Measurements from ENCODE around the gene PLEKHA3.

Gene PLEKHA3

GRCh38 chr2:178480227-178481181 lies at the start of gene PLEKHA3:
TSS of gene PLEKHA3 (plus strand) at chr2:178480457. CDS start at chr2:178480870, 413 bp downstream.
- Histone ChIP-seq H3K9me3 (ENCODE audit: low read length) (no peaks in the 10 kb centered on the region), H3K9ac (ENCODE audit: low read length) (peak within 1 kb of the TSS; percentile 27), H3K27ac (ENCODE audit: low read depth, low read length) (peak within 1 kb of the TSS; percentile 85), H3K4me1 (ENCODE audit: insufficient read depth, low read length) (peaks cover 46% of the 10 kb centered on the region), H3K4me3 (ENCODE audit: low read depth in 1 of 2, low read length in 2 of 2) (peak within 1 kb of the TSS; percentile 94 to 96), H3K27me3 (ENCODE audit: control insufficient read depth in 1 of 2, insufficient read depth in 2 of 2, low read length in 2 of 2) (no peaks in the 10 kb centered on the region), H3K36me3 (ENCODE audit: insufficient read depth, low read length) (no peaks in the 10 kb centered on the region)

- Histone ChIP-seq H3K36me3 (ENCODE audit: insufficient read depth, low read length) (peaks cover 75% of the 10 kb centered on the region), H3K9me3 (ENCODE audit: low read length) (no peaks in the 10 kb centered on the region), H3K9ac (ENCODE audit: low read length) (no peak overlapping the region), H3K27me3 (ENCODE audit: control insufficient read depth in 1 of 2, insufficient read depth in 2 of 2, low read length in 2 of 2) (no peaks in the 10 kb centered on the region), H3K4me3 (ENCODE audit: low read depth in 1 of 2, low read length in 2 of 2) (no peak overlapping the region), H3K27ac (ENCODE audit: low read depth, low read length) (no peak overlapping the region), H3K4me1 (ENCODE audit: insufficient read depth, low read length) (no peaks in the 10 kb centered on the region)
These were observed 43.6 kb upstream of the PLEKHA3 start for GRCh38 chr2:178436662-178437061.

DNA sequence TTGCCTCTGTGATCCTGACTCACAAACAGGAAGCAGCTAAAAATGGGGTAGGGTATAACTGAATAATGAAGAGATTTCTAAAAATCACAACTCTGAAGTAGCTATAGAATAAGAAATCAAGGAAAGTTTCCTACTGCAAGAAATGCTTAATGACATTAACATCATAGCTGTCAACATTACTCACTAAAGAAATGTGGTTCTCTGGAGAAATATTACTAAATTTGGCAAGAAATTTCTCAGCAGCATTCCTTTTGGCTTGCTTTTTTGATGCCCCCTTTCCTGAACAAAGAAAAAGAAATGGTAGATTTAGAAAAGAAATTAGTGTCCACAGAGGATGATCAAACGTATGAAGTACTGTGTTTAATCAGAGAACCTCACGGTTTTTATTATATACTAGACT lies 38.8 kb upstream of the PLEKHA3 start:
- Histone ChIP-seq H3K9me3 (ENCODE audit: low read length) (no peaks in the 10 kb centered on the region), H3K27ac (ENCODE audit: low read depth, low read length) (no peak overlapping the region), H3K36me3 (ENCODE audit: insufficient read depth, low read length) (peaks cover 71% of the 10 kb centered on the region), H3K27me3 (ENCODE audit: control insufficient read depth in 1 of 2, insufficient read depth in 2 of 2, low read length in 2 of 2) (no peaks in the 10 kb centered on the region), H3K4me1 (ENCODE audit: insufficient read depth, low read length) (no peaks in the 10 kb centered on the region), H3K4me3 (ENCODE audit: low read depth in 1 of 2, low read length in 2 of 2) (no peak overlapping the region), H3K9ac (ENCODE audit: low read length) (no peak overlapping the region)

DNA sequence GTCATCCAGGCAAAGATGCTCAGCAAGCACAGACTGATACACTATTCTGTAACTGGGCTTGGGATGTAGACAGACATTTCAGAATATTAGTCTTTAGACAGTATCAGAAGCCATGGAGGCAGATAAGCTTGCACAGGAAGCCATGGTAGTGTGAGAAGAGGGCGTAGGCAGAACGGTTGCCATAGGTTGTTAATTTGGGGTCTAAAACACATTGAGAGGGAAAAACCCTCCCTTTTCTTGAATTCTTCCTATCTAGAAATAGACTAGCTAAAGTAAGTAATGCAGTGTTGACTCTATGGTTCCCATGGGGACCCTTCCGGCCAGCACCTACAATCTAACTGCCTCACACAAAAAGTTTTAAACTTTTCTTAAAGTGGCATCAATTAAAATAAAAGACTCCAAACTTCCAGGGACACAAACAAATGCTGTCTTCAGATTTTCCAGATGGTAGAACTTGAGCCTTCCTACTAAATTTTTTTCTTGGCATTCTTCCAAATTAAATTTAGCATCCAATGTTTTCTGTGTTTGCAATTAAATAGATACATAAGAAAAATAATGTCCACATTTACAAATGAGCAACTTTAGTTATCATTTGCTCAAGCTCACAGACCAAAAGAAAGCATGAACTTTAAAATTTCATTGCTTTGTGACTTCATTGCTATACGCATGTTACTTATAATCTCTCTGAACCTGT lies 31.1 kb upstream of the PLEKHA3 start:
- H3K36me3 ChIP-seq (ENCODE audit: insufficient read depth, low read length): peaks cover 34% of the 10 kb centered on the region
- no peaks in the 10 kb centered on the region for H3K9me3 ChIP-seq (ENCODE audit: low read length)
- no peak overlapping the region for H3K4me3 ChIP-seq (ENCODE audit: low read depth in 1 of 2, low read length in 2 of 2)
- no peak overlapping the region for H3K9ac ChIP-seq (ENCODE audit: low read length)
- no peak overlapping the region for H3K27ac ChIP-seq (ENCODE audit: low read depth, low read length)
- no peaks in the 10 kb centered on the region for H3K27me3 ChIP-seq (ENCODE audit: control insufficient read depth in 1 of 2, insufficient read depth in 2 of 2, low read length in 2 of 2)
- H3K4me1 ChIP-seq (ENCODE audit: insufficient read depth, low read length): peaks cover 20% of the 10 kb centered on the region

DNA sequence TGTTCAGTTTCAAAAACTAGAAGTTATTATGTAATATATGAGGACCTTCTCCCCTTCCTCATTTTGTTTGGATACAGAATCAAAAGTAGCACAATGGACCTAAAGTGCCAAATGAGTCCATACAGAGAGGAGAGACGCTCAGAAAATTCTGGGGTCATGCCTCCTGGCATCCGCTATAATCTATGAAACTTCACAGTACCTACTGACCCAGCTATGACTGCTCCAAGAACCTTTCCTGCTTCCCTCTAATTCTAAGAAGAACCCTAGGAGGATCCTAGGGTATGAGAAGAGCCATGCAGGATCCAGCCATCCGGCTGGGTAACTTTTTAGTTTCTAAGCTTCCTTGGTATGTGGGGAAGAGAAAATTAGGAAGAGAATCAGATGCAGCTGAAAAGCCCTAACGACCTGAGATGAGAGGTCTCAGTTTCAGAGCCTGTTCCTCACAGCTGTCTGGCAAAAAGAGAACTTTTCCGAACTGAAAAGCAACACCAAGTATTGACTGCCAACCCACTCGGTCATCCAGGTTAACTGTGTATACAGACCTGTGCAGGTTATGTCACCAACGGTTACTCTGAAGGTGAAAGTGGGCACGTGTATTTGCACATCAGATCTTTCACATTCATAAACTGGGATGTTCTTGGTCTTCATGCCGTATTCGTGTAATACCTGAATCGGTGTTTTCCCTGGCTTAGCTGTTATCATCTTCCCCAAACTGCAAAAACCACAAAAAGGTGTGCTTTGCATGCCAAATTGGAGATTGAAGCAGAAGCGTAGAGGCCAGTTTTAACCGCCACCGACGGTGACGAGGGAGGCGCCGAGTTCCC lies 30.3 kb upstream of the PLEKHA3 start:
- Histone ChIP-seq H3K4me3 (ENCODE audit: low read depth in 1 of 2, low read length in 2 of 2) (peak overlapping the region; percentile 62 to 99), H3K9ac (ENCODE audit: low read length) (peak overlapping the region; percentile 46), H3K27me3 (ENCODE audit: control insufficient read depth in 1 of 2, insufficient read depth in 2 of 2, low read length in 2 of 2) (no peaks in the 10 kb centered on the region), H3K27ac (ENCODE audit: low read depth, low read length) (peak overlapping the region; percentile 99), H3K9me3 (ENCODE audit: low read length) (no peaks in the 10 kb centered on the region), H3K36me3 (ENCODE audit: insufficient read depth, low read length) (peaks cover 26% of the 10 kb centered on the region), H3K4me1 (ENCODE audit: insufficient read depth, low read length) (peaks cover 20% of the 10 kb centered on the region)

GRCh38 chr2:178450524-178450773 lies 29.8 kb upstream of the PLEKHA3 start:
- no peaks in the 10 kb centered on the region for H3K9me3 ChIP-seq (ENCODE audit: low read length)
- peak overlapping the region; percentile 62 to 99 for H3K4me3 ChIP-seq (ENCODE audit: low read depth in 1 of 2, low read length in 2 of 2)
- peaks cover 20% of the 10 kb centered on the region for H3K4me1 ChIP-seq (ENCODE audit: insufficient read depth, low read length)
- peaks cover 21% of the 10 kb centered on the region for H3K36me3 ChIP-seq (ENCODE audit: insufficient read depth, low read length)
- peak overlapping the region; percentile 99 for H3K27ac ChIP-seq (ENCODE audit: low read depth, low read length)
- peak overlapping the region; percentile 46 for H3K9ac ChIP-seq (ENCODE audit: low read length)
- no peaks in the 10 kb centered on the region for H3K27me3 ChIP-seq (ENCODE audit: control insufficient read depth in 1 of 2, insufficient read depth in 2 of 2, low read length in 2 of 2)

DNA sequence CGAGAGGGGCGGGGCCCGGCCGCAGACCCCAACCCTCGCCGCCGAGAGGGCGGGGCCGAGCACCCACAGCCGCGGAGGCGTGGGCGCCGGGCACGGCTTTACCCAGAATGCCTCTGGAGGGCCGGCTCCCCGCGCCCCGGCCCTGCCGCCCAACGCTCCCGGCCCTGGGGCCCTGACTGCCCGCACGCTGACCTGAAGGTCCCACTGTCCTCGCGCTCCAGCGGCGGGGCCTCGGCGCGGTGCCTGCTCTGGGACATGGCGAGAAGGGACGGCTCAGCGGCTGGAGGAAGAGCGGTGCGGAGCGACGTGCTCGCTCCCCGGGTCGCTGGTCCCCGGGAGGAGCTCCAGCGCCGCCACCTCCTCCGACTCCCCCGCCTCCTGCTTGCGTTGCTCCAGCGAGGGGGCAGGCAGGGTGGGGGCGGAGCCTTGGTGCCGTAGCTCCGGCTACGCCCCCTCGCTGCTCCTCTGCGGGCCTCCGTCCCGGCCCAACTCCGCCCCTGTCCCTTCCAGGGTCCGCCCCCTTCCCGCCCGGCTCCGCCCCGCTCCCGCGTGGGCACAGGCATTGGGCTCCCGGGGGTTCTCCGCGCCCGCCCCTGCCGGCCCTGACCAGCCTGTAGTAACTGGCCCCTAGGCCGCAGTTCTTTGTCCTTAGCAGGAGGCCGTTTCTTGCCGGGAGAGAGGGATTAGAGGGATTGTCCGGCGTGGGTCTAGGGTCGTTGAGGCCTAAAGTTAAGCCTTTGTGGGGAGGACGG lies 29.3 kb upstream of the PLEKHA3 start, which contains the start of the genes PJVK and PRKRA:
PJVK (plus strand) TSS at position 605 of the 752 bp plus-strand sequence. CDS start 2,032 bp downstream, outside the sequence.
PRKRA (minus strand) TSS at position 402 of the 752 bp plus-strand sequence; CDS start at position 257, 145 bp downstream.
- Histone ChIP-seq H3K27ac (ENCODE audit: low read depth, low read length) (peak within 1 kb of the TSS; percentile 99), H3K9ac (ENCODE audit: low read length) (peak within 1 kb of the TSS; percentile 90), H3K27me3 (ENCODE audit: control insufficient read depth in 1 of 2, insufficient read depth in 2 of 2, low read length in 2 of 2) (no peaks in the 10 kb centered on the region), H3K4me1 (ENCODE audit: insufficient read depth, low read length) (peaks cover 20% of the 10 kb centered on the region), H3K9me3 (ENCODE audit: low read length) (no peaks in the 10 kb centered on the region), H3K36me3 (ENCODE audit: insufficient read depth, low read length) (peaks cover 17% of the 10 kb centered on the region), H3K4me3 (ENCODE audit: low read depth in 1 of 2, low read length in 2 of 2) (peak within 1 kb of the TSS; percentile 75 to 99)

DNA sequence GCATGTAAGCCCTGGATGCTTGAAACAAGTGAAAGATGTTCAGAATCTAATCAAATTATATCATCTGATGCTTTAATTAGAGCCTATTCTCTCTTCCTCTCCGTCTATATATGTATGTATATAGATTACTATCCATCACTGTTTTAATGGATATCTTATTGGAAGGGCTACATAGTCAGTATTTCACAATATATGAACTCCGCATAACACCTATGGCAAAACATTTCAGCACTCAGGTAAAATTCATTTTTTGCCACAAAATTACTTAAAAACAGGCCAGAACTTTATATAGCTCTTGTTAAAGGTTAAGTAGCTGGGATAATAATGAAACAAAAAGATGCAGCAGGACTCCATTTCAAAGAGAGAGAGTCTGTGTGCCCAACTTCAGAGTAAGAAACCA lies 27.9 kb upstream of the PLEKHA3 start:
- no peaks in the 10 kb centered on the region for H3K27me3 ChIP-seq (ENCODE audit: control insufficient read depth in 1 of 2, insufficient read depth in 2 of 2, low read length in 2 of 2)
- no peaks in the 10 kb centered on the region for H3K9me3 ChIP-seq (ENCODE audit: low read length)
- no peak overlapping the region for H3K9ac ChIP-seq (ENCODE audit: low read length)
- H3K27ac ChIP-seq (ENCODE audit: low read depth, low read length): no peak overlapping the region
- H3K36me3 ChIP-seq (ENCODE audit: insufficient read depth, low read length): peaks cover 7% of the 10 kb centered on the region
- peaks cover 20% of the 10 kb centered on the region for H3K4me1 ChIP-seq (ENCODE audit: insufficient read depth, low read length)
- no peak overlapping the region for H3K4me3 ChIP-seq (ENCODE audit: low read depth in 1 of 2, low read length in 2 of 2)

- no peak overlapping the region for H3K9ac ChIP-seq (ENCODE audit: low read length)
- H3K27ac ChIP-seq (ENCODE audit: low read depth, low read length): no peak overlapping the region
- H3K4me1 ChIP-seq (ENCODE audit: insufficient read depth, low read length): peaks cover 20% of the 10 kb centered on the region
These were observed 27.4 kb upstream of the PLEKHA3 start for GRCh38 chr2:178452870-178453269.

GRCh38 chr2:178455947-178456346 lies 24.3 kb upstream of the PLEKHA3 start:
- H3K4me3 ChIP-seq (ENCODE audit: low read depth in 1 of 2, low read length in 2 of 2): no peak overlapping the region
- H3K27me3 ChIP-seq (ENCODE audit: control insufficient read depth in 1 of 2, insufficient read depth in 2 of 2, low read length in 2 of 2): no peaks in the 10 kb centered on the region
- H3K27ac ChIP-seq (ENCODE audit: low read depth, low read length): no peak overlapping the region

More at GRCh38 chr2:178452870-178453269, 27.4 kb upstream of the PLEKHA3 start:
- H3K4me3 ChIP-seq (ENCODE audit: low read depth in 1 of 2, low read length in 2 of 2): no peak overlapping the region
- H3K27me3 ChIP-seq (ENCODE audit: control insufficient read depth in 1 of 2, insufficient read depth in 2 of 2, low read length in 2 of 2): no peaks in the 10 kb centered on the region
- H3K9me3 ChIP-seq (ENCODE audit: low read length): no peaks in the 10 kb centered on the region
- H3K36me3 ChIP-seq (ENCODE audit: insufficient read depth, low read length): peaks cover 6% of the 10 kb centered on the region

More at GRCh38 chr2:178455947-178456346, 24.3 kb upstream of the PLEKHA3 start:
- Histone ChIP-seq H3K4me1 (ENCODE audit: insufficient read depth, low read length) (no peaks in the 10 kb centered on the region), H3K9me3 (ENCODE audit: low read length) (no peaks in the 10 kb centered on the region), H3K36me3 (ENCODE audit: insufficient read depth, low read length) (no peaks in the 10 kb centered on the region), H3K9ac (ENCODE audit: low read length) (no peak overlapping the region)
